HCT116 (cell line): ENCODE data around the gene RASL10A. TPM values are rescaled to one million over a fixed set of nuclear protein-coding genes. Genes with fewer than 3 reads are reported as not detected.

Experiments used
- ATAC-seq: fragments of 200-7000 bp; cut with Tn5 transposase; 2 replicates; pipeline ENCODE4 v1.9.1; 2020; ENCODE audit warnings: mild to moderate bottlenecking, moderate library complexity
- BruUV-seq: library from RNA; stranded (reverse); fragments of 400-500 nt; replicated peaks from 2 replicates; lab custom pipeline; 2021; lab: Mats Ljungman, UMichigan
- CTCF ChIA-PET: fragments of 300-600 bp; sonication (Branson Sonifier 250); formaldehyde crosslinking; loops from one replicate; lab custom pipeline; 2021; ENCODE audit warnings: antibody characterized with exemption; lab: Charles Lee
- POLR2A ChIA-PET: fragments of 300-600, 350-600 bp; sonication (Branson Sonifier 250); formaldehyde crosslinking; loops from one replicate; lab custom pipeline; 2021; ENCODE audit warnings: antibody characterized with exemption; lab: Charles Lee
- RAD21 ChIA-PET, 2 experiments: fragments of 300-600 bp; sonication (Branson Sonifier 250); formaldehyde crosslinking; loops; one replicate each; lab custom pipeline; 2023; ENCODE audit warnings: low total read pairs in 2 of 2; ENCODE audit not compliant: uncharacterized antibody in 2 of 2, unreplicated experiment in 2 of 2, low non-redundant PET in 1 of 2; lab: Charles Lee
- DNase-seq: peaks from one replicate; pipeline ENCODE4 v3.0.0-alpha.2; 2010; ENCODE audit warnings: low read depth, low spot score
- H2AFZ ChIP-seq: fragments of 200-600 bp; shearing (Covaris generic), sonication (generic); 2 replicates; pipeline ENCODE4 v1.6.1; 2017; ENCODE audit warnings: low read depth, mixed run types, mixed read lengths, antibody characterized with exemption, low read length; ENCODE audit not compliant: poor library complexity, severe bottlenecking
- H3K27ac ChIP-seq: 2 replicates; pipeline ENCODE4 v1.5.1; 2012; ENCODE audit warnings: low read depth, low read length
- H3K27me3 ChIP-seq: fragments of 200-600 bp; sonication (generic); 2 replicates; pipeline ENCODE4 v1.6.1; 2016; ENCODE audit warnings: mixed run types, low read length, mixed read lengths; ENCODE audit not compliant: insufficient read depth
- H3K36me3 ChIP-seq, 2 experiments: fragments of 200-500 bp in 1 of 2; fragments of 200-600 bp in 1 of 2; sonication (Bioruptor generic) in 1 of 2; sonication (generic) in 1 of 2; 2 replicates each; pipeline versions ENCODE4 v1.5.1 to v1.6.1; 2014 to 2016; ENCODE audit warnings: low read length in 2 of 2, inconsistent platforms in 1 of 2, mixed read lengths in 1 of 2, mixed run types in 1 of 2; ENCODE audit not compliant: insufficient read depth in 2 of 2, control insufficient read depth in 1 of 2
- H3K4me1 ChIP-seq, 2 experiments: fragments of 200-600 bp in 1 of 2; sonication (generic) in 1 of 2; 2 replicates each; pipeline versions ENCODE4 v1.5.1 to v1.6.1; 2012 to 2017; ENCODE audit warnings: low read length in 2 of 2, inconsistent platforms in 1 of 2, mild to moderate bottlenecking in 1 of 2, mixed read lengths in 1 of 2, mixed run types in 1 of 2, moderate library complexity in 1 of 2; ENCODE audit not compliant: insufficient read depth in 2 of 2, control insufficient read depth in 1 of 2
- H3K4me2 ChIP-seq: fragments of 200-600 bp; sonication (generic); 2 replicates; pipeline ENCODE4 v1.6.1; 2017; ENCODE audit warnings: mixed run types, low read length, mixed read lengths
- H3K4me3 ChIP-seq, 2 experiments: fragments of 200-600 bp in 1 of 2; sonication (generic) in 1 of 2; replicated peaks in 1 of 2; 2 replicates each; pipeline ENCODE4 v1.5.1; 2011 to 2016; ENCODE audit warnings: low read length in 2 of 2, control low read depth in 1 of 2, low read depth in 1 of 2, mild to moderate bottlenecking in 1 of 2, mixed read lengths in 1 of 2, mixed run types in 1 of 2
- H3K79me2 ChIP-seq: fragments of 200-600 bp; sonication (generic); 2 replicates; pipeline ENCODE4 v1.6.1; 2017; ENCODE audit warnings: mild to moderate bottlenecking, mixed run types, low read length, moderate library complexity, mixed read lengths; ENCODE audit not compliant: insufficient read depth
- H3K9ac ChIP-seq: fragments of 200-600 bp; sonication (generic); 2 replicates; pipeline ENCODE4 v1.6.1; 2016; ENCODE audit warnings: low read length, mixed read lengths
- H3K9me2 ChIP-seq: fragments of 200-600 bp; sonication (generic), shearing (Covaris generic); 2 replicates; pipeline ENCODE4 v1.6.1; 2017; ENCODE audit warnings: mixed run types, mild to moderate bottlenecking, moderate library complexity; ENCODE audit not compliant: insufficient read depth
- H3K9me3 ChIP-seq, 2 experiments: fragments of 200-500 bp in 1 of 2; fragments of 200-600 bp in 1 of 2; sonication (Bioruptor generic) in 1 of 2; sonication (generic) in 1 of 2; 2 replicates each; pipeline ENCODE4 v1.6.1; 2014 to 2017; ENCODE audit warnings: low read length in 2 of 2, mixed read lengths in 2 of 2, inconsistent platforms in 1 of 2, low read depth in 1 of 2, mild to moderate bottlenecking in 1 of 2, mixed run types in 1 of 2, moderate library complexity in 1 of 2; ENCODE audit not compliant: control insufficient read depth in 1 of 2, insufficient read depth in 1 of 2
- H4K20me1 ChIP-seq: fragments of 200-600 bp; sonication (generic), shearing (Covaris generic); 2 replicates; pipeline ENCODE4 v1.6.1; 2017; ENCODE audit warnings: mixed run types, mild to moderate bottlenecking, moderate library complexity; ENCODE audit not compliant: insufficient read depth
- EGR1 ChIP-seq: IDR thresholded peaks from 2 replicates; pipeline ENCODE4 v1.6.1; 2012; ENCODE audit warnings: low read depth
- FOSL1 ChIP-seq: IDR thresholded peaks from 2 replicates; pipeline ENCODE4 v1.6.1; 2012; ENCODE audit warnings: low read depth
- JUND ChIP-seq: IDR thresholded peaks from 2 replicates; pipeline ENCODE4 v1.6.1; 2012
- MAX ChIP-seq: IDR thresholded peaks from 2 replicates; pipeline ENCODE4 v1.6.1; 2012
- POLR2A ChIP-seq: IDR thresholded peaks from 2 replicates; pipeline ENCODE4 v1.7.0; 2011; ENCODE audit warnings: borderline replicate concordance; ENCODE audit not compliant: insufficient read depth, insufficient read length; ENCODE audit errors: extremely low read depth
- POLR2AphosphoS5 ChIP-seq: IDR thresholded peaks from 2 replicates; pipeline ENCODE4 v1.6.1; 2011; ENCODE audit warnings: mild to moderate bottlenecking, low read depth, low read length, moderate library complexity
- RAD21 ChIP-seq: IDR thresholded peaks from 2 replicates; pipeline ENCODE4 v1.6.1; 2012; ENCODE audit warnings: low read depth, mild to moderate bottlenecking
- SP1 ChIP-seq: IDR thresholded peaks from 2 replicates; pipeline ENCODE4 v1.6.1; 2012; ENCODE audit warnings: low read depth
- ZFX ChIP-seq: fragments of 450-650 bp; IDR thresholded peaks from 2 replicates; pipeline ENCODE4 v1.6.1; 2017
- ZNF274 ChIP-seq: fragments of 200-500 bp; sonication (Bioruptor generic); IDR thresholded peaks from 2 replicates; pipeline ENCODE4 v1.6.1; 2014; ENCODE audit warnings: mild to moderate bottlenecking, low read depth, low read length, inconsistent platforms
- intact Hi-C: fragments of 100-400 bp; cut with micrococcal nuclease; formaldehyde crosslinking; loops from 2 replicates; pipeline ENCODE4 v1.10.0; 2022
- total RNA-seq: library from RNA; stranded (reverse); gene quantifications from one replicate; pipeline ENCODE4 v1.2.1, GENCODE V29; 2021; ENCODE audit not compliant: unreplicated experiment

RASL10A gene
- total RNA-seq, 1 experiment from 2014 or later, result 0.96 TPM

DNA sequence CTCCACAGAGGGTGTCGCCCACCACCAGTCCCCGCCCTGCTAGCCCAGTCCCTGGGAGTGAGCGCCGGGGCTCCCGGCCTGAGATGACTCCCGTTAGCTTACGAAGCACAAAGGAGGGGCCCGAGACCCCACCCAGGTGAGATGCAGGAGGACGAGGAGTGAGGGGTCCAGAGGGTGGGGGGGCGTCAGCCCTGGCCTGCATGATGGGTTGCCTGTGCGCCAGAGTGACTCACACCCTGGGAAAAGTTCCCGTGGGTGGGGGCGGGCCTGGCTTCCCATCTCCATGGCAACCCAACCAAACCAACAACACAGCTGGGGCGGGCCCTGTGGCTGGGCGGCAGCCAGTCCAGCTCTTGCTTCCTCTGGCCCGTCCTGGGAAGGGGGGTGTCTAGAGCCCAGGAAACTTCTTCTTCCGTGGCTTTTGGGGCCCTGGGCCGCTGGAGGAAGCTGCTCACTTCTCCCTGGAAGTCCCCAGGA, 4.6 kb downstream of the RASL10A start:
- peak; percentile 47 for ATAC-seq
- Histone ChIP-seq H3K27ac (peak overlapping the region; percentile 50; the same call in 1 of the 2 replicates), H3K9me2 (no peaks in the 10 kb centered on the region), H3K36me3 (no peaks in the 10 kb centered on the region), H2AFZ (no peak overlapping the region), H3K4me1 (peaks cover 26 to 53% of the 10 kb centered on the region in 2 experiments), H3K4me2 (peak overlapping the region; percentile 66), H3K4me3 (no peak overlapping the region), H3K27me3 (no peaks in the 10 kb centered on the region)
- ChIA-PET CTCF (interaction anchor here (0.9 to 1.0 kb wide), 3 partner anchors 10 to 34 kb away, joined by 3 to 4 read pairs (median 3); no protein-coding TSS in a partner anchor), RAD21 (no interaction called here)
- TF ChIP-seq EGR1 (peak; percentile 91), SP1 (peak; percentile 42; the same call in 1 of the 2 replicates), ZFX (no peak), MAX (no peak), JUND (no peak; the same call in none of the 2 replicates), FOSL1 (peak; percentile 49; the same call in 1 of the 2 replicates), POLR2AphosphoS5 (0 out of 2 replicates have a peak, but pooled peaks have one; percentile 23), RAD21 (no peak), POLR2A (no peak), ZNF274 (no peak)
- TF ChIP-seq, all 23 proteins: peak for 4
- peaks cover 7% of the 10 kb centered on the region; the same call in 1 of the 2 replicates for H3K79me2 ChIP-seq
- POLR2A ChIA-PET, result interaction anchor here (0.8 kb wide), 1 partner anchor 10 kb away, joined by 3 read pairs; no protein-coding TSS in a partner anchor
- H3K9me3 ChIP-seq, result no peaks in the 10 kb centered on the region
- H3K9ac ChIP-seq, result peak overlapping the region; percentile 48
- no TSS peak for BruUV-seq
- no peaks in the 10 kb centered on the region for H4K20me1 ChIP-seq
- intact Hi-C loops, result no loop called here
- peak; percentile 75 for DNase-seq
